Ammon's horn (tissue), 1 donor: ENCODE data around the gene MSL3.

ENCODE experiments used
- DNase-seq: peaks from one replicate; pipeline ENCODE4 v3.0.0-alpha.2; 2016; ENCODE audit warnings: low spot score

The MSL3 gene

GRCh38 chrX:11759172-11759460 is 1.1 kb downstream of the MSL3 start:
- DNase-seq = no peak

- peak; percentile 96 for DNase-seq
Observed at GRCh38 chrX:11759461-11760311, 1.6 kb downstream of the MSL3 start.

- DNase-seq = no peak
Observed at GRCh38 chrX:11760958-11761357, 2.9 kb downstream of the MSL3 start.

- no peak for DNase-seq
Observed at GRCh38 chrX:11764602-11765067, 6.6 kb downstream of the MSL3 start.

- DNase-seq = no peak
Observed at GRCh38 chrX:11765449-11765848, 7.4 kb downstream of the MSL3 start.

GRCh38 chrX:11766487-11766886 is 8.4 kb downstream of the MSL3 start:
- DNase-seq = peak; percentile 32

- no peak for DNase-seq
Observed at GRCh38 chrX:11768039-11768438, 10.0 kb downstream of the MSL3 start.

GRCh38 chrX:11770320-11770719 is 12.3 kb downstream of the MSL3 start:
- DNase-seq = peak; percentile 78

GRCh38 chrX:11778230-11778629 is 20.2 kb downstream of the MSL3 start:
- no peak for DNase-seq

- no peak for DNase-seq
Observed at GRCh38 chrX:11781133-11781532, 23.1 kb downstream of the MSL3 start.

GRCh38 chrX:11781734-11782370 is 23.8 kb downstream of the MSL3 start:
- DNase-seq = no peak

- DNase-seq = no peak
Observed at GRCh38 chrX:11784543-11784942, 26.5 kb downstream of the MSL3 start.

- no peak for DNase-seq
Observed at GRCh38 chrX:11786862-11787261, 28.8 kb downstream of the MSL3 start.

GRCh38 chrX:11787564-11787963 is 29.5 kb downstream of the MSL3 start:
- peak; percentile 75 for DNase-seq

- DNase-seq = no peak
Observed at GRCh38 chrX:11789809-11790208, 31.8 kb downstream of the MSL3 start.

GRCh38 chrX:11791090-11791489 is 33.1 kb downstream of the MSL3 start:
- no peak for DNase-seq

- no peak for DNase-seq
Observed at GRCh38 chrX:11791537-11791936, 33.5 kb downstream of the MSL3 start.

GRCh38 chrX:11792461-11793421 is 34.7 kb downstream of the MSL3 start:
- DNase-seq = no peak

GRCh38 chrX:11793734-11794133 is 35.7 kb downstream of the MSL3 start:
- DNase-seq = no peak

- DNase-seq = no peak
Observed at GRCh38 chrX:11813341-11813740, 55.3 kb downstream of the MSL3 start.
